ENCODE results near the gene SKI. TPM values are rescaled to one million over a fixed set of nuclear protein-coding genes. Genes with fewer than 3 reads are reported as not detected.

The SKI gene
- total and polyA plus RNA-seq, 2 of the 8 experiments (the other 6 are each of a cell fraction or from before 2014, with no cell fraction given), result 8.3 to 87.6 TPM

GRCh38 chr1:2331200-2331544 is 103.1 kb downstream of the SKI start:
- no peak overlapping the region for H4K5ac ChIP-seq (ENCODE audit: insufficient read length, low read depth, low read length)
- H4K91ac ChIP-seq (replicated peaks; ENCODE audit: insufficient read length, low read length), result no peak overlapping the region
- H2BK15ac ChIP-seq (ENCODE audit: low read length), result no peak overlapping the region
- no peak overlapping the region for H3K4ac ChIP-seq (replicated peaks; ENCODE audit: insufficient read length, low read depth, low read length)
- no peak overlapping the region for H3K23ac ChIP-seq (ENCODE audit: insufficient read length)
- H3K56ac ChIP-seq (replicated peaks; ENCODE audit: insufficient read length, low read depth, low read length), result no peak overlapping the region
- no peak overlapping the region for H3K4me3 ChIP-seq (ENCODE audit: extremely low read depth in 1 of 4, insufficient read depth in 2 of 4, low read depth in 3 of 4, low read length in 4 of 4)
- no peak overlapping the region for H2BK5ac ChIP-seq (ENCODE audit: low read depth, low read length)
- no peaks in the 10 kb centered on the region for H4K20me1 ChIP-seq (replicated peaks in 1 of 2; ENCODE audit: control insufficient read depth in 1 of 2, insufficient read depth in 2 of 2, low read length in 2 of 2)
- H3K18ac ChIP-seq (ENCODE audit: extremely low read depth, low read length), result no peak overlapping the region
- no peak overlapping the region for H2AK5ac ChIP-seq (ENCODE audit: low read depth, low read length)
- H3K36me3 ChIP-seq (ENCODE audit: control insufficient read depth in 2 of 4, insufficient read depth in 4 of 4, low read length in 3 of 4), result no peaks in the 10 kb centered on the region
- no peak overlapping the region for H3K4me2 ChIP-seq (ENCODE audit: insufficient read depth in 1 of 2, low read depth in 2 of 2, low read length in 2 of 2)
- no peak overlapping the region for H2BK120ac ChIP-seq (replicated peaks; ENCODE audit: low read depth, low read length)
- H3K9me3 ChIP-seq (ENCODE audit: insufficient read depth in 2 of 2, low read depth in 1 of 2, low read length in 1 of 2), result peaks cover 9 to 24% of the 10 kb centered on the region in 2 experiments; a peak in 3 of 4 replicates
- H4K8ac ChIP-seq (ENCODE audit: extremely low read depth, insufficient read depth, low read length), result no peak overlapping the region
- no peak overlapping the region for H2AFZ ChIP-seq (ENCODE audit: low read length)
- H3K14ac ChIP-seq (ENCODE audit: insufficient read length), result no peak overlapping the region
- no peak overlapping the region for H3K9ac ChIP-seq (replicated peaks in 1 of 4; ENCODE audit: extremely low read depth in 1 of 4, low read depth in 3 of 4, low read length in 3 of 4)
- no peak overlapping the region for H2BK12ac ChIP-seq (ENCODE audit: low read depth, low read length)
- no peaks in the 10 kb centered on the region for H3K79me1 ChIP-seq (ENCODE audit: low read depth, low read length)
- DNase-seq (ENCODE audit: low read depth in 1 of 2, low spot score in 2 of 2) (no peak), FAIRE-seq (no peak)
- no peak for TF ChIP-seq SAP30 (IDR thresholded peaks at IDR 0.05; ENCODE audit: insufficient read depth, insufficient replicate concordance, low read length)
- TF ChIP-seq JUND (IDR thresholded peaks at IDR 0.05; ENCODE audit: low read length), result no peak
- TF ChIP-seq RXRA (IDR thresholded peaks at IDR 0.05; ENCODE audit: insufficient read depth, low read depth, low read length), result no peak
- no peak for TF ChIP-seq SUZ12 (IDR thresholded peaks at IDR 0.05; ENCODE audit: low read length)
- no peak for TF ChIP-seq GTF2F1 (IDR thresholded peaks at IDR 0.05; ENCODE audit: borderline replicate concordance, low read depth, low read length)
- TF ChIP-seq TBP (IDR thresholded peaks at IDR 0.05; ENCODE audit: low read depth, low read length), result no peak
- 92% methylated on average over 11 of the region's 11 CpGs; no CpG with 5 or more reads in 1 of the 2 experiments for WGBS, 2 experiments (ENCODE audit: extremely low coverage in 1 of 2, insufficient coverage in 1 of 2, insufficient read length in 1 of 2, insufficient replicate concordance in 2 of 2, low coverage in 1 of 2, low lambda C conversion rate in 2 of 2, missing lambda C conversion rate in 1 of 2)
- no peaks in the 10 kb centered on the region for H3K79me2 ChIP-seq (ENCODE audit: control insufficient read depth in 1 of 2, insufficient read depth in 2 of 2, low read length in 2 of 2)
- no peak overlapping the region for H2BK20ac ChIP-seq (ENCODE audit: low read length)
- ChIA-PET CTCF (ENCODE audit: partially characterized antibody) (no interaction called here), POLR2A (ENCODE audit: partially characterized antibody) (no interaction called here)
- no peak overlapping the region for H3K27ac ChIP-seq (ENCODE audit: low read depth, low read length)
- H3K4me1 ChIP-seq (replicated peaks in 1 of 4; ENCODE audit: control insufficient read depth in 3 of 4, insufficient read depth in 4 of 4, low read length in 3 of 4), result no peaks in the 10 kb centered on the region
- H3K23me2 ChIP-seq (ENCODE audit: low read depth, low read length), result no peaks in the 10 kb centered on the region
- no peaks in the 10 kb centered on the region for H3K27me3 ChIP-seq (replicated peaks in 1 of 4; ENCODE audit: control insufficient read depth in 3 of 4, extremely low read depth in 1 of 4, insufficient read depth in 3 of 4, low read length in 3 of 4)

Measured in H1 (cell line).